Activated CD8-positive, alpha-beta memory T cell treated with anti-CD3 and anti-CD28 coated beads for 48 hours (primary cell): ENCODE measurements around the gene SSR2.
A peak's percentile ranks its signal among the peaks of the same experiment; 100 is the strongest.

Source experiments
- DNase-seq, 3 experiments: peaks; one replicate each; pipeline ENCODE4 v3.0.0-alpha.2; 2020; ENCODE audit warnings: low read depth in 2 of 3, low spot score in 2 of 3

Gene SSR2

DNA sequence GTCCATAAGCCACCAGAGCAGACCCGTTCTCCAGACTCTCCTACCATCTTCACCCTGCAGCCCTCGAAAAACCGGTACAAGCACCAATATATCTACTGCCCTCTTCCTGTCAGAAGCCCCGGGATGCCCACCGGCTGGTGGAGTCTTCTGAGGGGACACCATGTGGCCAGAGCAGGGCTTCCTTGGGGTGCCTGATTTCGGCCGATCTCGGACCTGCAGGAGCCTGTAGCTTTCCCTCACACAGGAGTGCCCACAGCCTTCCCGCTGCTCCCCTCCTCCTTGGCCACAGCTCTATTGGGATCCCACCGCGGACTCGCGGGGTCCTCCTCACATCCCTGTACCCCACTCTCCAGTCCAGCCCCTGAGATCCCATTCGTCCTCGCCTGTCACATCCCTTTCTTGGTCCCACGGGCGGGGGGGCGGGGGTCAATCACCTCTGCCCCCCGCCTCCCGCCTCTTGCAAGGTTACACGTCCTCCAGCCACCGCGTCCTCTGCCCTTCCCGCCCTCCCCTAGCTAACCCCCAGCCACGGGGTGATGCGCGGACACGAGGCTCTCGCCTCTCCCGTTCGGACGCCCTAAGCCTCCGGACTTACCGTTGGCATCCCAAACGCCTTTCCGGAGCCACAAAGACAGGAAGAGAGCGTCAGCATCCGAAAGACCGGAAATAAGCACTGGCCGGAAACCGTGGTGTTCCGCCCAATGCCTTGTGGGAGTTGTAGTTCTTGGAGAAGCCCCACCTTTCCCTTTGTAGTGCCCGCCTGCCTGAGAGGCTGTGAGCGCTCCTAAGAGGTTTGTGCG is at the start of gene SSR2:
Gene SSR2, minus strand, starts transcription at position 659 of the 800 bp plus-strand sequence. CDS start 784 bp downstream, outside the sequence.
- DNase-seq = peak; percentile 32 to 65 (median 62)

GRCh38 chr1:156070548-156070947 is 49.8 kb upstream of the SSR2 start:
- no peak for DNase-seq

GRCh38 chr1:156069490-156070455 is 49.0 kb upstream of the SSR2 start:
- no peak for DNase-seq

GRCh38 chr1:156067262-156067661 is 46.5 kb upstream of the SSR2 start:
- no peak for DNase-seq

- no peak for DNase-seq
These were observed 45.1 kb upstream of the SSR2 start for GRCh38 chr1:156065871-156066270.

DNA sequence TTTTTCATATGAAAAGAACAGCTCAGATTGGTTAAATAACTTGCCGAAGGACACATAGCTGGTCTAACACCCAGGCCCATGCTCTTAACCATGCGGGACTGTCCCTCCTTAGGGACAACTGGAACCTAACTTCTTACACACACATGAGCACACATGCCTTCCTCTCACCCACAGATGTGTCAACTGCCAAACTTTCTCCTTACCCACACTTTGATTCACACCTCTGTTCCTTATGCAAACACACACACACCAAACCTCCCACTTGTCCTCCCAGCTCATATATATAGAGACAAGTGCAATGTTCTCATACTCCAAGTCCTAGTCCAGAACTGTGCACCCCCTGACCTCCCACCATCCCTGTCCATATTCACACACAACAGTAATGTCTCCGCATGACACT is 44.5 kb upstream of the SSR2 start:
- no peak for DNase-seq

DNA sequence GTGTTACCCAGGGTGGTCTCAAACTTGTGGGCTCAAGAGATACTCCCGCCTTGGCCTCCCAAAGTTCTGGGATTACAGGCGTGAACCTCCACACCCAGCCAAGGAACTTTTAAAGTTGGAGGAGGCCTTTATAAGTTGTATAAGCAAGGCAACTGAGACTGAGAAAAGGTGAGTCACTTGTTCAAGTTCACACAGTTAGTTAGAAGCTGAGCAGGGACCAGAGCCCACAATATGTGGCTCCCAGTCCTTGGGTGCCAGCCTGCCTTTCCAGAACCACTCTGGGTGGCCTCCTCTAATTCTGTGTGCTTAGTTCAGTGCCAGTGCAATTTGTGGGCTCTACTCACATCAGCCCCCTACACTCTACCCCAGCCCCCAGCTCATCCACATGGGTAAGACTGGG is 43.9 kb upstream of the SSR2 start:
- no peak for DNase-seq

GRCh38 chr1:156063997-156064285 is 43.2 kb upstream of the SSR2 start:
- no peak for DNase-seq

GRCh38 chr1:156062189-156062588 is 41.4 kb upstream of the SSR2 start:
- DNase-seq = no peak

DNA sequence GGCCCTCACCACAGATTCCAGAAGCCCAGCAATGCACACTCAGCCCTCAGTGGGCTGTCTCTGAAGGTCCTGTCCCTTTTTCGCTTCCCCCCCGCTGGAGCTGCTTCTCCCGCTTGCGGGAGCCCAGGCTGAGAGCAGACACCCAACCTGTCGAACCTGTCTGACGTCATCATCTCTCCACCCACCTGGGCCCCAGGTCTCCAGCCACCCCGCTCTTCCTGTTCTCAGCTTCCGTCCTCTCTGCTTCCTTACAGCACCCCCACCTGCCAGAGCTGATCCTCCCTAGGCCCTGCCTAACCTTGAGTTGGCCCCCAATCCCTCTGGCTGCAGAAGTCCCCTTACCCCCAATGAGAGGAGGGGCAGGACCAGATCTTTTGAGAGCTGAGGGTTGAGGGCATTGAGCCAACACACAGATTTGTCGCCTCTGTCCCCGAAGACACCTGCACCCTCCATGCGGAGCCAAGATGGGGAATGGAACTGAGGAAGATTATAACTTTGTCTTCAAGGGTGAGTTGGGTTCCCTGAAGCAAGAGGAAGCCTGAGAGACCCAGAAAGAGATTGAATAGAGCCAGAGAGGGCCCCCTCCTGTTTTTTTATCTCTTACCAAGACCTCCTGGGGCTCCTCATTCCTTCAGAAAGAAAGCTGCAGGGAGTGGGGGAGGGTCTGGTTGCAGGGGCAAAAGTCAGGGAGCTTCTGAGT is 40.3 kb upstream of the SSR2 start, which contains the start of gene RAB25:
Gene RAB25, plus strand, starts transcription at position 224 of the 700 bp plus-strand sequence. Its CDS starts 241 bp downstream, at position 465.
- DNase-seq = no peak

DNA sequence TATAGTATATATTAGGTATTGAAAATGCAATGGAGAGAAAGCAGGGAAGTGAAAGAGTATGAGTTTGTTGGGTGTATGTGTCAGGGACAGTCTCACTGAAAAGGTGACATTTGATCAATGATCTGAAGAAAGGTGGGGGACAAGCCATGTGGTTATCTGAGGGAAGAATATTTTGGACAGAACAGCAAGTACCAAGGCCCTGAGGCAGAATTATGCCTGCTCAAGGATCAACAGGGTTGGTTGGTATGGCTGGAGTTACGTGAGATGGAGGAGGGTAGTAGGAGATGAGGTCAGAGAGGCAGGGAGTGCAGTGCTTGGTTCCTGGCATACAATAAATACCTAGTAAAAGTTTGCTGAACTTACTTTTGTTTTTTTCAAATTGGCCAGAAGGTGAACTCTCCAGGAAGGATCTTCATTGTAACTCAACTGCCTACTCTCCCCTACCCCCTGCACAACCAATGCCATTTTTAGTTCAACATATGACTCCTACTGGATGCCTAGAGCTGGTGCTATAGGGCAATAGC is 35.6 kb upstream of the SSR2 start:
- DNase-seq = no peak

GRCh38 chr1:156055281-156056048 is 34.7 kb upstream of the SSR2 start:
- DNase-seq = peak in 1 of 3 experiments; percentile 19

DNA sequence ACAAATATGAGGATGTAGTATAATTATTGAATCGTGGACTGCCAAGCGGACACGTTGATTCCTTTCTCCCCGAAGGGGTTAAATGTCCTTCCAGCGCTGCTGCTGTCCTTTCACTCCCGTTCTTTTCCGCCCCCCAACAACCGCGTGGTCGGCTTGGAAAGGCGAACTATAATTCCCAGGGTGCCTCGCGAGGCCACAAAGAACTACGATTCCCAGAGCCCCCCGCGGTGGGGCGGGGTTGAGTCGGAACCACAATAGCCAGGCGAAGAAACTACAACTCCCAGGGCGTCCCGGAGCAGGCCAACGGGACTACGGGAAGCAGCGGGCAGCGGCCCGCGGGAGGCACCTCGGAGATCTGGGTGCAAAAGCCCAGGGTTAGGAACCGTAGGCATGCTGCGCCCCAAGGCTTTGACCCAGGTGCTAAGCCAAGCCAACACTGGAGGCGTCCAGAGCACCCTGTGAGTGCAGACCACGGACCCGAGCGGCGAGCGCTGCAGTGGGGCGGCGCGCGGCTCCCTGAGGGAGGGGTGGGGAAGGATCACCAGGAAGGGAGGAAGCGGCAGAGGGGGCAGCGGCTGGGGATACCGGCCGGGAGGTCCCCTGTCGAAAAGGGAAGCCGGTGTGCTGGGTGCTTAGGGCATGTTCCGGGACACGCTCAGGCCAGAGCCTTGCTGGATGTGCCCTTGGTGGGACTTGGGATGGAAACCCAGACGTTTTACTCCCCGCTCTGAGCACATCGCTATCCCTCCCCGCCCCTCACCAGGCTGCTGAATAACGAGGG is 33.9 kb upstream of the SSR2 start, which contains the start of gene LAMTOR2:
Gene LAMTOR2, plus strand, starts transcription at position 283 of the 781 bp plus-strand sequence. Its CDS starts 108 bp downstream, at position 391.
- DNase-seq = peak; percentile 92 to 94 (median 93)

- peak; percentile 64 to 81 (median 64) for DNase-seq
These were observed 33.2 kb upstream of the SSR2 start, which contains the start of gene UBQLN4 for GRCh38 chr1:156053768-156054499. Gene UBQLN4 (minus strand): TSS chr1:156053798. CDS start chr1:156053701, 97 bp downstream.

- peak; percentile 38 to 44 (median 44) for DNase-seq
These were observed 32.4 kb upstream of the SSR2 start for GRCh38 chr1:156052862-156053767.

DNA sequence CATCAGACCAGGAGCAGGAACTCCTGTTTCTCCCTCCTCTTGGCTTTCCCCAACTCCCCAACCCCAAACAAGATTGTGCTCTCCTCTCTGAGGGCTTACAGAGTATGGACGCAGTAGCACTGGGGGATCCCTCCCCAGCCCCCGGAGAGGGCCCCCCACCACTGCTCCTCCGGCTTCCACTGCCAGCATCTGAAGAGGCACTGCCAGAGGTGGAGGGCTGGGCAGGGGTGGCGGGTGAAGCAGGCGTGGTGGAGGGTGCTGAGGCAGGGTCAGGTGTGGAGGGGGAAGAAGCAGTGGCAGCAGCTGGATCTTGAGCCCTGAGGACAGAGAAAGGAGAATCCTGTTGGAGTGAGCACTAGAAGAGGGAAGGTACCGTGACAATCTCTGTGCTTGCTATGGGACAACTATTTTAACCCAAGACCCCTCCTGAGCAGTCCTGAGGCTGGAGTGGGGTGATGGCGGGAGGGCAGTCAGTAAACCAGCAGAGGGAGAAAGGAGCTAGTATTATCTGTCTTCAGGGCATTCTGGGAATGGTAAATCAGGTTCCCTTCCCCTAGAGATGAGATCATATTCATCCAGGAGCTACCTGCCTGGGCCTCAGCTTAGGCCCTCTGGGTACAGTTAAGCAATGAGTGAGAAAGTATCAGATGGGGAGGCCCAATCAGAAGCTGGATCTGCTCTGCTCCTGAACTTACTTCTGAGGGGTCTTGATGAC is 30.4 kb upstream of the SSR2 start:
- DNase-seq = no peak

GRCh38 chr1:156050376-156050775 is 29.6 kb upstream of the SSR2 start:
- no peak for DNase-seq
